Hematopoietic multipotent progenitor cell (in vitro differentiated cells): ENCODE data around the gene RIPPLY2. TPM values are rescaled to one million over a fixed set of nuclear protein-coding genes. Genes with fewer than 3 reads are reported as not detected.

Experiments used
- DNase-seq, 3 donors: peaks; one replicate each; pipeline ENCODE4 v3.0.0-alpha.2; 2011 to 2015; ENCODE audit warnings: low read depth in 2 of 3, low spot score in 2 of 3
- total RNA-seq: library from RNA; depleted of rRNA; stranded (reverse); fragments of >200 nt; gene quantifications from one replicate; pipeline ENCODE4 v1.2.3, GENCODE V29; 2012

Gene RIPPLY2
- total RNA-seq, 1 donor: not detected

DNA sequence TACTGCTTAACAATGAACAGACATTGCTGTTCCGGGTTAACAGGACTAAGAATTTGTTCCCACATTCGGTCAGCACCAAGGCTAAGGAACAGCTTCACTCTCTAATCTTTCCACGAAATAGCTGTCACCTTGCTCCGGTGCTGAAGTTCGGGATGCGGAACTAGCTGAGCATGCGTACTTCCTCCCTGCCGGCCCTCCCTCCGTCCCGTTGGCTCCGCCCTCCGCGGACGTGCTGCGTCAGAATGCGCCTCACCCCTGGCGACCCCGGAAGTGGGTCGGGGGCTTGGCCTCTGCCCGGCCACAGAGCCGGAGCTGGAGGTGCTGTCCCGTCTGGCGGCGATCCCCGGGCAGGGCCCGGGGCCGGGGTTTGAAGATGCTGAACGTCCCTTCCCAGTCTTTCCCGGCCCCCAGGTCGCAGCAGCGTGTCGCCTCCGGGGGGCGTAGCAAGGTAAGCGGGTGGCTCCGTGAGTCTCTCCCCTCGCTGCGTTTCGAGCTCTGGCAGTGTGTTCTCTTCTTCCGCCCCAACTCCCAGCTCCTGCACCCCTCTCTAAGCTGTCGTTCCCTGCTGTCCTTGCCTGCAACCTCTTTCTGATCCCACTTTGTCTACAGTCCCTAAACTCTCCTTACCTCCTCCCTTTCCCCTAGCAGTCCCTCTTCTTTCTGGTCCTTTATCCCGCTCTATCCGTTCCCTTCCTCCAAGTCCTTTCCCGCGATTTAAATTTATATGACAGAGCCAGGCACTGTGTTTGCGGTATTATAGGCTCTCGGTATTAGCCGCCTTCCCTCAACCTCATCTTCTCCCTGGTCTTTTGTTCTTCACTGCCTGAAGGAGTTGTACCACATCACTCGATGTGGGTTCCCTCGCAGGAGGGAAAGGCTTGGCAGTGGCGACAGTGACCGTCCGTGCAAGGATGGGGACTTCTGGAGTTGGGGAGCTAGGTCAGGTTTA, 6.5 kb downstream of the RIPPLY2 start, which contains the start of gene CYB5R4:
TSS of gene CYB5R4 (plus strand) at position 280 of the 949 bp plus-strand sequence. CDS start at position 374, 94 bp downstream.
- peak; percentile 86 to 98 (median 94) for DNase-seq

GRCh38 chr6:83860359-83860755, 7.2 kb downstream of the RIPPLY2 start:
- DNase-seq: peak in 1 of 3 donors; percentile 41

GRCh38 chr6:83860782-83861495, 7.8 kb downstream of the RIPPLY2 start:
- no peak for DNase-seq

DNA sequence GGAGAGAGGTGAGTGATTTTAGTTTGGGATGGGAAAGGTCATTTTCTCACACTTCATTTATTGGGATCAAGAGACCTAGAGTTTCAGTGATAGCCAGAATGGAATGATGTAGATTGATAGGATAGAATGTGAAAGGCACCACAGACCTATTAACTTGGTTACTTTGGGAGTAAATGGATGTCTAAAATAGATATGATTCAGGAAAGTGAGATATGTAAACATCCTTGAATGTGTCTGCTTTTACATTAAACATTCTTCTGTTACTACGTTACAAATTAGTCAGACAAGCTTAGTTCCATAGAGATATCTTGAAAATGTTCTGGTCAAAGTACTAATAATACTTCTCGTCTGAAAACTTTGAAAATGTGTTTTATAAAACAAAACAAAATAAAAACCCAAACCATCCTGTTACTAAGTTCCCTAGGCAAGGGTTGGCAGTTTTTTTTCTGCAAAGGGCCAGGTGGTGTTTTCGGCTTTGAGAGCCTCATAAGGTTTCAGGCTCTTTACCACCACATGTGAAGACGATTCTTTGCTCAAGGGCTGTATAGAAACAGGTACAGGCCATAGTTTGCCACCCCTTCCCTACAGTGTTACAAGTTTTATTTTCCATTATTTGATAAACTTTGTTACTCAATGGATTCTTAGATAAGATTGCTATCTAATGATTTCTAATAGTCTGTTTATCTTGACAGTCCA, 9.8 kb downstream of the RIPPLY2 start:
- no peak for DNase-seq

DNA sequence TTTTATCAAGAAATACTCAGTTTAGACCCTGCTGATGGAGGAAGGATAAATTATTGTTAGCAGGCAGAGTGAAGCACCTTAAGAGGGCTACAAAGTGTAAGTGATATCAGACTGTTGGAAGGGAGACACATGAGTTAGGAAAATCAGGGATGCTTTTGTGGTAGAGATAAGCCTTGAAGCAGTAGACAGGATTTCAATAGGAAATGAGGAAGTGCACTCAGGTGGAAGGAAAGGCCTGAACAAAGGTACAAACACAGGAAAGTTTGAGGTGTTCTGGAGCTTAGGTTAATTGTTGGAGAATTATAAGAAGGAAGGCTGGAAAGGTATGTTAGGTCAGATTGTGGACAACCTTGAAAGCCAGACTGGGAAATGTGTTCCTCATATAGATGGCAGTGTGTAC, 13.9 kb downstream of the RIPPLY2 start:
- no peak for DNase-seq

DNA sequence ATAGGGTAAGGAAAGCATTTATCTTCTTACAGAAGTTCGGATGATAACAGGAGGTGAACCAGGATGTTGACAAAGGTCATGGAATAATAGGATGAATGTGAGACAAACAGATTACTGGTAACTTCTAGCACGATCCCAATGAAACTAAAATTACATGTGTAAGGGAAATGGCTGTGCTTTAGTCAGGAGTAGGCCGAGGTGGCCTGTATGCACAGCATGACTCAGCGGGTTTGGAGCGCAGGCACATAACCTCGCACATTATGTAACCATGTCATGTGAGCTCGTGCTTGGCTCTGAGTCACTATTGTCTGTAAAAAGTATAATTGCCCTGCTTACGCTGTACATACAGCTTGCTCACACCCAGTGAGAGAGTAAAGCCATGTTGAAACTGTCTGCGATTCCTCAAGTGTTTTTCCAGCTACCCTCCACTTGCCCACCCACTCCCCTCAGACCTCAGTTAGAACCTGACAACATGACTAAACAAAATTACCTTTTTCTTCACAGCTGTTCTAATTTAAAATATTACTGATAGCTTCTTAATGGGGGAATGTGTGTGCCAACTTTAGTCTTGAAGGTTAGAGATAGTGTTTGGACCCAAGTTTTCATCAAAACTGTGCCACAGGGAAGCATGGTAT, 14.5 kb downstream of the RIPPLY2 start:
- peak in 2 of 3 donors; percentile 55 to 56 for DNase-seq

- no peak for DNase-seq
Observed at GRCh38 chr6:83868639-83869038, 15.5 kb downstream of the RIPPLY2 start.

DNA sequence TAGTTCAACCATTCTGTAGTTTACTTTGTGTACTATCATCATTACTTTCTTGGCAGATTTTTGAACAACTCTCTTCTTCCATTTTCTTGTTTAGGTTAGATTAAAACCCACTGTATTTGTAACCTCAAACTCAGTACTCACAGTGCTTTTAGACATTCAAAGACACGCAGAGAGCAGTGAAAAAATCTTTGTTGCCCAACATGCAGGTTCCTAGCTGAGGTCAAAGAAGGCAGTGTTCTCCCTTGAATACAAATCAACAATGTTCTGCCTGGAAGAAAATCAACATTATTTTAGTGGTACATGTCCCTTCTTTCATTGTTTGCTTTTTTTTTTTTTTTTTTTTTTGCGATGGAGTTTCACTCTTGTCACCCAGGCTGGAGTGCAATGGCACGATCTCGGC, 17.5 kb downstream of the RIPPLY2 start:
- DNase-seq: no peak

- peak in 1 of 3 donors; percentile 35 for DNase-seq
Observed at GRCh38 chr6:83872386-83873118, 19.4 kb downstream of the RIPPLY2 start.

GRCh38 chr6:83873869-83874268, 20.7 kb downstream of the RIPPLY2 start:
- peak in 2 of 3 donors; percentile 49 to 71 for DNase-seq

DNA sequence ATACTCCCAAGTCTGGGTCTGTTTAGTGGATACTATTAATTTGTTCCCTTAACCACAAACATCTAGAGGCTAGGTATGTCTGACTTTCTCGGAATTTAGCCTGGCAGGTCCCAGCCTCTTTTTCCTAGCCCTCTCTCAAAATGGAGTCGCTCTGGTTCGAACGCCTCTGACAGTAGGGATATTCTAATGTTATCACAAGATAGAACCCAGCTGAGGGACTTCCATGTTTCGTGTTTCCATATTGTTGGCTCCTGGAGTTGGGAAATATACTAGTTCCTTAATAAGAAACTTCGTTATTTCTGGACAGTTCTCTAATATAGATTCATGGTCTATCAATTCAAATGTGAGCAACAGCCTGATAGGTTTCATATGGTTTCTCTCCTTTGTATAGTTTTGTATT, 22.7 kb downstream of the RIPPLY2 start:
- DNase-seq: no peak

DNA sequence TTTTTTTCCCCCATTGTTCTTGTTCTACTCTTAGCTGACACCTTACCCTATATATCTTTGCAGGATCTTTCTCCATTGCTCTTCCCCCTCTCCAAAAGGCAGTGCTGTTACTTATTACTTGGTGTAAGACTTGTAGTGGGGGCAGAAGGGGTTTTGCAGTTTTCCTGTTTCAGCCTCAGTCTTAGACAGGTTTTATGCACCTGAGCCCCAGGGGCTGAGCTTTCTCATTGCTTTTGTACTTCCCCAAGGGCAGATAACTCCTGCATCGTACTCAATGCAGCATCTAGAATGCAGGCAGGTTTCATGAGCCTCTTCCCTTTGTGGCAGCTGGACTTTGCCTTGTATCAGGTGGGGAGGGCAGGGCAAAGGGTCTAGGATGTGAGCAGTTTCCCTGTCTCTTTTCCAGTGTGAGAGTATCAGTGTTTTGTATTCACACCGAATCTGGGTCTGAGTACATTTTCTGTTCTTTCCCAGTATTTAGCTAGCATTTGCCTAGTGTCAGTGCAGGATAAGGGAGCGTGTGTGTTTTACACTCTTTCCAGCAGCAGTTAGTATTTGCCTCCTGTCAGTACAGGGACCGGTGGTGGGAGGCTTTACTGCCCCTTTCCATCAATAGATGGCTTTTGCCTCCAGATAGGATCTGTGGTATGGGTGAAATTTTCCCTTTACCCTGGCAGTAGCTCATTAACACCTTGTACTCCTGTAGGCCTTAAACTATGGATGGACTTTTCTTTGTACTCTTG, 25.9 kb downstream of the RIPPLY2 start:
- no peak for DNase-seq

DNA sequence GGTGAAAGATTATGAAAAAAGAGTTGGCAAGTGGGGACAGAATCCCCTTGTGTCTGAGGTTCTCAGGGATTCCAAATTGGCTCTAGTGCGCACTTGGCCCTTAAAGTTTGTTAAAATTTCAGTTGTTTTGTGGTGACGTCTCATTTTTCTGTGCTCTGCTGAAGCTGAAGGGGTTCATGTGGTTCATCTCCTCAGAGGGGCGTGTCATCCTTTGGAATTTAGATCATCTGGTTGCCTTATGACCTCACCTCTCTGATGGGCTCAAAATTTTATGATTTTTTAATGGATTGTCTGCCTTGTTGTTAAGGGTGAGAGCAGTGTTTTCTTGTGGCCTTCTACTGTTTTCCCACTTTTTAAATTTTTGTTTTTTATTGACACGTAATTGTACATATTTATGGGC, 26.6 kb downstream of the RIPPLY2 start:
- no peak for DNase-seq

- DNase-seq: no peak
Observed at GRCh38 chr6:83883240-83883639, 30.1 kb downstream of the RIPPLY2 start.

- peak in 2 of 3 donors; percentile 36 to 78 for DNase-seq
Observed at GRCh38 chr6:83884523-83884922, 31.4 kb downstream of the RIPPLY2 start.

DNA sequence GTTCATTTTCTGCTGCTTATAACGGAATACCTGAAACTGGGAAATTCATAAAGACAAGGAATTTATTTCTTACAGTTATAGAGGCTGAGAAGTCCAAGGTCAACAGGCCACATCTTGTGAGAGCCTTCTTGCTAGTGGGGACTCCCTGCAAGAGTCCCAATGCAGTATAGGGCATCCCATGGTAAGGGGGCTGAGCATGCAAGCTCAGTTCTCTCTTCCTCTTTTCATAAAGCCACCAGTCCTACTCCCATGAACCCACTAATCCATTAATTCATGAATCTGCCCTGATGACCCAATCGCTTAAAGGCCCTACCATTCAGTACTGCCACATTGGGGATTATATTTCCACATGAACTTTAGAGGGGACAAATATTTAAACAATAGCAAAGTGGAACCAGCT, 32.8 kb downstream of the RIPPLY2 start:
- DNase-seq: no peak

GRCh38 chr6:83889621-83890020, 36.5 kb downstream of the RIPPLY2 start:
- DNase-seq: no peak

GRCh38 chr6:83890520-83890919, 37.4 kb downstream of the RIPPLY2 start:
- no peak for DNase-seq

DNA sequence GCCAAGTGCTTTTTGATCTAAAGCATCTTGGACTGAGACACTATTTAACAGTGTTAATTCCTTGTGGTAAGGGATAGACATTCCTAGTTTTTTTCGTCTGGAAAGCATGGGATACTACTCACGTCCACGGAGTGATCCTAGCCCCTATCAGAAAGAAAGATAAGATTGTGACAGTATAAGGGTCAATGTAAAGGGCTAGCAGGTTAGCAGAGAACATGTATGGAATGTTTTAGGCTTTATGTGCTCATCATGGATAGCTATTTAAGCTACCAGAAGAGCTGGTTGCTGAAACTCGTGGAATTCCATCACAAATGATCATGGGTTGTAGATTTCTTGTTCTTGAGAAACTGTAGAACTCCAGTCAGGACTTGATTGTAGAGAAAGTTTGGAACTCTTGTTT, 38.4 kb downstream of the RIPPLY2 start:
- no peak for DNase-seq
